ENCODE data around the gene ANKRD6. TPM values are rescaled to one million over a fixed set of nuclear protein-coding genes. Genes with fewer than 3 reads are reported as not detected.

The ANKRD6 gene
- total RNA-seq, 1 donor from 2014 or later: 13.5 TPM

GRCh38 chr6:89555031-89555430 is 122.1 kb downstream of the ANKRD6 start:
- no peak overlapping the region for H3K4me2 ChIP-seq (ENCODE audit: low read length)
- no peak overlapping the region for H3K27ac ChIP-seq (ENCODE audit: low read depth, low read length)
- Mint-ChIP-seq H3K4me1 (ENCODE audit: low read depth, unreplicated experiment) (peaks cover 13% of the 10 kb centered on the region), H3K27ac (ENCODE audit: unreplicated experiment) (no peak overlapping the region), H3K36me3 (ENCODE audit: low read depth, unreplicated experiment) (peaks cover 4% of the 10 kb centered on the region), H3K4me3 (ENCODE audit: unreplicated experiment) (no peak overlapping the region), H3K27me3 (ENCODE audit: low read depth, unreplicated experiment) (peaks cover 2% of the 10 kb centered on the region), H3K9me3 (ENCODE audit: unreplicated experiment) (peaks cover 10% of the 10 kb centered on the region)
- no peak overlapping the region for H3K9ac ChIP-seq (ENCODE audit: low read length)
- no peak overlapping the region for H2AFZ ChIP-seq (ENCODE audit: low read depth, low read length)
- H3K4me1 ChIP-seq (ENCODE audit: insufficient read depth, low read length): no peaks in the 10 kb centered on the region
- DNase-seq (ENCODE audit: low read depth): no peak
- peaks cover 6% of the 10 kb centered on the region for H3K27me3 ChIP-seq (ENCODE audit: insufficient read depth, low read length)
- no peaks in the 10 kb centered on the region for H3K9me3 ChIP-seq (ENCODE audit: insufficient read depth, low read depth, low read length)
- H3K36me3 ChIP-seq (ENCODE audit: insufficient read depth, low read length): no peaks in the 10 kb centered on the region
- H3K79me2 ChIP-seq (ENCODE audit: insufficient read depth, low read length): no peaks in the 10 kb centered on the region
- TF ChIP-seq EZH2 (IDR thresholded peaks at IDR 0.05; ENCODE audit: insufficient read depth, low read length): no peak
- TF ChIP-seq, protein P1, sequence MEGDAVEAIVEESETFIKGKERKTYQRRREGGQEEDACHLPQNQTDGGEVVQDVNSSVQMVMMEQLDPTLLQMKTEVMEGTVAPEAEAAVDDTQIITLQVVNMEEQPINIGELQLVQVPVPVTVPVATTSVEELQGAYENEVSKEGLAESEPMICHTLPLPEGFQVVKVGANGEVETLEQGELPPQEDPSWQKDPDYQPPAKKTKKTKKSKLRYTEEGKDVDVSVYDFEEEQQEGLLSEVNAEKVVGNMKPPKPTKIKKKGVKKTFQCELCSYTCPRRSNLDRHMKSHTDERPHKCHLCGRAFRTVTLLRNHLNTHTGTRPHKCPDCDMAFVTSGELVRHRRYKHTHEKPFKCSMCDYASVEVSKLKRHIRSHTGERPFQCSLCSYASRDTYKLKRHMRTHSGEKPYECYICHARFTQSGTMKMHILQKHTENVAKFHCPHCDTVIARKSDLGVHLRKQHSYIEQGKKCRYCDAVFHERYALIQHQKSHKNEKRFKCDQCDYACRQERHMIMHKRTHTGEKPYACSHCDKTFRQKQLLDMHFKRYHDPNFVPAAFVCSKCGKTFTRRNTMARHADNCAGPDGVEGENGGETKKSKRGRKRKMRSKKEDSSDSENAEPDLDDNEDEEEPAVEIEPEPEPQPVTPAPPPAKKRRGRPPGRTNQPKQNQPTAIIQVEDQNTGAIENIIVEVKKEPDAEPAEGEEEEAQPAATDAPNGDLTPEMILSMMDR (IDR thresholded peaks at IDR 0.05; ENCODE audit: insufficient read depth, low read depth, low read length): no peak
- no peak overlapping the region for H3K4me3 ChIP-seq (ENCODE audit: insufficient read depth, low read depth, low read length)
- peaks cover 3% of the 10 kb centered on the region for H4K20me1 ChIP-seq (ENCODE audit: insufficient read depth, low read length)
- no peak for FAIRE-seq

DNA sequence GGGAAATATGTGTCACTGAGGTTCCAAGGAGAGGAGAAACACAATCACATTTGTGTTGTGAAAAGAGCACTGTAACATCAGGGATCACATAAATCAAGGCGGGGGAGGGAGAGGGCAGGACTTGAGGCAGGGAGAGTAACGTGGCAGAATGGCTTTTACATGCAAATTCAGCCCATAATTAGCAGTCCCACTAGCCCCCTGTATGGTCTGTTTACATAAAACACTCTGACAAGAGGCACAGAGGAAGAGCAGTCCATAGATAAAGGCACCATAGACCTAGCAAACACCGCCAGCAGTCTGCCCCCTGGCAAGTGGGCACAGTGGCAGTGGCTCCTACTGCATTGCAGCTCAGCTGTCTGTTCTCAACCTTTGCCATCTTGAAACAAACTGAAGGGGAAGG is 122.9 kb downstream of the ANKRD6 start:
- TF ChIP-seq, protein P1 (IDR thresholded peaks at IDR 0.05; ENCODE audit: insufficient read depth, low read depth, low read length): no peak
- TF ChIP-seq EZH2 (IDR thresholded peaks at IDR 0.05; ENCODE audit: insufficient read depth, low read length): no peak
- H3K4me1 ChIP-seq (ENCODE audit: insufficient read depth, low read length): no peaks in the 10 kb centered on the region
- no peak for DNase-seq (ENCODE audit: low read depth)
- Mint-ChIP-seq H3K9me3 (ENCODE audit: unreplicated experiment) (peaks cover 10% of the 10 kb centered on the region), H3K36me3 (ENCODE audit: low read depth, unreplicated experiment) (peaks cover 4% of the 10 kb centered on the region), H3K4me1 (ENCODE audit: low read depth, unreplicated experiment) (peaks cover 13% of the 10 kb centered on the region), H3K27ac (ENCODE audit: unreplicated experiment) (no peak overlapping the region), H3K4me3 (ENCODE audit: unreplicated experiment) (no peak overlapping the region), H3K27me3 (ENCODE audit: low read depth, unreplicated experiment) (peaks cover 2% of the 10 kb centered on the region)
- no peak overlapping the region for H3K4me2 ChIP-seq (ENCODE audit: low read length)
- no peak for FAIRE-seq
- H3K9ac ChIP-seq (ENCODE audit: low read length): no peak overlapping the region
- H3K4me3 ChIP-seq (ENCODE audit: insufficient read depth, low read depth, low read length): no peak overlapping the region
- H3K36me3 ChIP-seq (ENCODE audit: insufficient read depth, low read length): no peaks in the 10 kb centered on the region
- peaks cover 7% of the 10 kb centered on the region for H3K27me3 ChIP-seq (ENCODE audit: insufficient read depth, low read length)
- H3K9me3 ChIP-seq (ENCODE audit: insufficient read depth, low read depth, low read length): no peaks in the 10 kb centered on the region
- H4K20me1 ChIP-seq (ENCODE audit: insufficient read depth, low read length): peaks cover 3% of the 10 kb centered on the region
- H2AFZ ChIP-seq (ENCODE audit: low read depth, low read length): no peak overlapping the region
- H3K27ac ChIP-seq (ENCODE audit: low read depth, low read length): no peak overlapping the region
- no peaks in the 10 kb centered on the region for H3K79me2 ChIP-seq (ENCODE audit: insufficient read depth, low read length)

DNA sequence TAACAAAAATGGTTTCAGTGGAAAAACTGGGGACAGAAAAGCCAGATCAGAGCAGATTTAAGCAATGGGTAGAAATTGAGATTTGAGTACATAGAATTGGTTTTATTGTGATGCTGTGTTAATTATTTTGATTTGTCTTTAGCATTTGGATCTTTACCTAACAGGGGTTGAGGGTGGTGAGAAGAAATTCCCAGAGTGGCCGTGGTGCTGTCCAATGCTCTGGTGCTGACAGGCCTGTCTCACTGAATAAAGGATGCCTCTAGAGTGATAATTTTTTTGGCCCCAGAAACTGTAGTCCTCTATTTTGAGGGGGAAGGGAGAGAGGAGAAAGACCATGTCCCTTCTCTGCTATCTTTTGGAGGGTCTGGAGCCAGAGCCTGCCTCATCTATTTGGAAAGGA is 126.5 kb downstream of the ANKRD6 start:
- Histone ChIP-seq H3K27ac (ENCODE audit: low read depth, low read length) (no peak overlapping the region), H4K20me1 (ENCODE audit: insufficient read depth, low read length) (peaks cover 6% of the 10 kb centered on the region), H3K36me3 (ENCODE audit: insufficient read depth, low read length) (no peaks in the 10 kb centered on the region), H3K79me2 (ENCODE audit: insufficient read depth, low read length) (no peaks in the 10 kb centered on the region), H3K4me2 (ENCODE audit: low read length) (no peak overlapping the region), H3K4me3 (ENCODE audit: insufficient read depth, low read depth, low read length) (no peak overlapping the region), H2AFZ (ENCODE audit: low read depth, low read length) (no peak overlapping the region), H3K4me1 (ENCODE audit: insufficient read depth, low read length) (no peaks in the 10 kb centered on the region), H3K9me3 (ENCODE audit: insufficient read depth, low read depth, low read length) (no peaks in the 10 kb centered on the region), H3K27me3 (ENCODE audit: insufficient read depth, low read length) (peaks cover 29% of the 10 kb centered on the region), H3K9ac (ENCODE audit: low read length) (no peak overlapping the region)
- H3K27me3 Mint-ChIP-seq (ENCODE audit: low read depth, unreplicated experiment): peaks cover 2% of the 10 kb centered on the region
- FAIRE-seq: no peak
- peaks cover 33% of the 10 kb centered on the region for H3K4me1 Mint-ChIP-seq (ENCODE audit: low read depth, unreplicated experiment)
- H3K36me3 Mint-ChIP-seq (ENCODE audit: low read depth, unreplicated experiment): peaks cover 4% of the 10 kb centered on the region
- DNase-seq (ENCODE audit: low read depth): no peak
- TF ChIP-seq, protein P1 (IDR thresholded peaks at IDR 0.05; ENCODE audit: insufficient read depth, low read depth, low read length): no peak
- TF ChIP-seq EZH2 (IDR thresholded peaks at IDR 0.05; ENCODE audit: insufficient read depth, low read length): no peak
- H3K4me3 Mint-ChIP-seq (ENCODE audit: unreplicated experiment): no peak overlapping the region
- peaks cover 10% of the 10 kb centered on the region for H3K9me3 Mint-ChIP-seq (ENCODE audit: unreplicated experiment)
- H3K27ac Mint-ChIP-seq (ENCODE audit: unreplicated experiment): no peak overlapping the region

All from astrocyte (in vitro differentiated cells and primary cell).